Muscle layer of duodenum (tissue), 2 donors: ENCODE data around the gene OMA1.

Experiments
- H3K27ac ChIP-seq: one replicate; pipeline ENCODE4 v1.7.0; 2013; ENCODE audit warnings: mild to moderate bottlenecking, low read length
- H3K27me3 ChIP-seq: one replicate; pipeline ENCODE4 v1.7.0; 2013; ENCODE audit warnings: low read depth, mild to moderate bottlenecking, control low read depth, low read length
- H3K36me3 ChIP-seq, 2 donors: one replicate each; pipeline ENCODE4 v1.7.0; 2013; ENCODE audit warnings: low read length in 2 of 2, control low read depth in 1 of 2, mild to moderate bottlenecking in 1 of 2; ENCODE audit not compliant: insufficient read depth in 2 of 2, control insufficient read depth in 1 of 2
- H3K4me1 ChIP-seq, 2 donors: one replicate each; pipeline ENCODE4 v1.7.0; 2013; ENCODE audit warnings: low read length in 2 of 2, mild to moderate bottlenecking in 2 of 2, control low read depth in 1 of 2, moderate library complexity in 1 of 2; ENCODE audit not compliant: insufficient read depth in 2 of 2, control insufficient read depth in 1 of 2
- H3K4me3 ChIP-seq, 2 donors: one replicate each; pipeline ENCODE4 v1.7.0; 2013; ENCODE audit warnings: low read length in 2 of 2, low read depth in 1 of 2, mild to moderate bottlenecking in 1 of 2
- H3K9me3 ChIP-seq, 2 donors: one replicate each; pipeline ENCODE4 v1.7.0; 2013; ENCODE audit warnings: low read length in 2 of 2, control low read depth in 1 of 2, mild to moderate bottlenecking in 1 of 2; ENCODE audit not compliant: control insufficient read depth in 1 of 2
- donor health status: healthy.

OMA1 gene

GRCh38 chr1:58439946-58440345 lies 106.6 kb downstream of the OMA1 start:
- no peaks in the 10 kb centered on the region for H3K9me3 ChIP-seq
- H3K27me3 ChIP-seq, result no peaks in the 10 kb centered on the region
- no peak overlapping the region for H3K4me3 ChIP-seq
- H3K27ac ChIP-seq, result no peak overlapping the region
- no peaks in the 10 kb centered on the region for H3K36me3 ChIP-seq
- no peaks in the 10 kb centered on the region for H3K4me1 ChIP-seq

GRCh38 chr1:58438468-58438867 lies 108.1 kb downstream of the OMA1 start:
- Histone ChIP-seq H3K9me3 (no peaks in the 10 kb centered on the region), H3K4me1 (no peaks in the 10 kb centered on the region), H3K4me3 (no peak overlapping the region), H3K36me3 (no peaks in the 10 kb centered on the region), H3K27me3 (no peaks in the 10 kb centered on the region), H3K27ac (no peak overlapping the region)

- Histone ChIP-seq H3K4me3 (no peak overlapping the region), H3K4me1 (no peaks in the 10 kb centered on the region), H3K36me3 (no peaks in the 10 kb centered on the region), H3K27ac (no peak overlapping the region), H3K9me3 (no peaks in the 10 kb centered on the region), H3K27me3 (no peaks in the 10 kb centered on the region)
These were observed 108.9 kb downstream of the OMA1 start for GRCh38 chr1:58437623-58438022.

- Histone ChIP-seq H3K27ac (no peak overlapping the region), H3K36me3 (no peaks in the 10 kb centered on the region), H3K4me3 (no peak overlapping the region), H3K4me1 (no peaks in the 10 kb centered on the region), H3K27me3 (no peaks in the 10 kb centered on the region), H3K9me3 (no peaks in the 10 kb centered on the region)
These were observed 109.8 kb downstream of the OMA1 start for GRCh38 chr1:58436615-58437297.

- H3K36me3 ChIP-seq, result no peaks in the 10 kb centered on the region
- no peaks in the 10 kb centered on the region for H3K27me3 ChIP-seq
- no peaks in the 10 kb centered on the region for H3K9me3 ChIP-seq
- H3K27ac ChIP-seq, result no peak overlapping the region
- no peak overlapping the region for H3K4me3 ChIP-seq
- no peaks in the 10 kb centered on the region for H3K4me1 ChIP-seq
These were observed 111.2 kb downstream of the OMA1 start for GRCh38 chr1:58435376-58435775.

GRCh38 chr1:58434607-58435006 lies 111.9 kb downstream of the OMA1 start:
- H3K27ac ChIP-seq, result no peak overlapping the region
- H3K36me3 ChIP-seq, result peaks cover 0 to 4% of the 10 kb centered on the region in 2 donors
- H3K9me3 ChIP-seq, result no peaks in the 10 kb centered on the region
- no peaks in the 10 kb centered on the region for H3K27me3 ChIP-seq
- H3K4me1 ChIP-seq, result no peaks in the 10 kb centered on the region
- H3K4me3 ChIP-seq, result no peak overlapping the region

- peaks cover 0 to 4% of the 10 kb centered on the region in 2 donors for H3K36me3 ChIP-seq
- H3K9me3 ChIP-seq, result no peaks in the 10 kb centered on the region
- H3K4me3 ChIP-seq, result no peak overlapping the region
- H3K27ac ChIP-seq, result no peak overlapping the region
- H3K4me1 ChIP-seq, result no peaks in the 10 kb centered on the region
- H3K27me3 ChIP-seq, result no peaks in the 10 kb centered on the region
These were observed 112.3 kb downstream of the OMA1 start for GRCh38 chr1:58434181-58434580.

GRCh38 chr1:58432851-58433668 lies 113.5 kb downstream of the OMA1 start:
- Histone ChIP-seq H3K27me3 (no peaks in the 10 kb centered on the region), H3K27ac (no peak overlapping the region), H3K36me3 (peaks cover 0 to 4% of the 10 kb centered on the region in 2 donors), H3K4me1 (no peaks in the 10 kb centered on the region), H3K4me3 (no peak overlapping the region), H3K9me3 (no peaks in the 10 kb centered on the region)

- H3K9me3 ChIP-seq, result no peaks in the 10 kb centered on the region
- H3K27ac ChIP-seq, result no peak overlapping the region
- H3K4me3 ChIP-seq, result no peak overlapping the region
- no peaks in the 10 kb centered on the region for H3K27me3 ChIP-seq
- no peaks in the 10 kb centered on the region for H3K4me1 ChIP-seq
- H3K36me3 ChIP-seq, result peaks cover 0 to 4% of the 10 kb centered on the region in 2 donors
These were observed 114.5 kb downstream of the OMA1 start for GRCh38 chr1:58431901-58432620.
